Fibroblast of gingiva (primary cell): ENCODE measurements around the gene AARS2.

ENCODE experiments used
- DNase-seq: peaks from one replicate; pipeline ENCODE4 v3.0.0-alpha.2; 2011; ENCODE audit warnings: low read depth

AARS2 gene

DNA sequence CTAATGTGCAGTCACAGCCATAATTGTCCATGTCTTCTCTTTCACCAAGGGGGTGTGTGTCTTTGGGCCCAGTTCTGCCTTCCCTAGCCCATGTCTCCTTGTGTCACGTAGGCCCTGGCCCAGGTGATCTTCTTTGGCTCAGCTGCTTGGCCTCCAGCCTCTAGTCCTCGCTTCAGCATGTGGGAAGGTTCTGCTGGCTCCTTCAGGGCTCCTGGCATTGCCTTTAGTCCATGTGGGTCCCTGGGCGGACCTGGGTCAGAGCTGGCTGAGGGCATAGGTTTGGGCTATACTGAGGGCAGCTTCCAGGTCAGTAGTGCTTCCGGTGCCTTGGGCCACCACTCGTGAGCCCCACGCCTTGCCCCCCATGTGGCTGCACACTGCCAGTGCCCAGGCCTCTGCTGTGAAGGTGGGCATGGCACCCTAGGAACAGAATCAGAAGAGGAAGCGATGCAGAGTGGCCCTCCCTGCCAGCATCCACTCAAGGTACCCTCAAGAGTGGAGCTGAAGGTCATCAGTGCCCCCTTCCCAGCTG lies 12.8 kb downstream of the AARS2 start:
- no peak for DNase-seq

DNA sequence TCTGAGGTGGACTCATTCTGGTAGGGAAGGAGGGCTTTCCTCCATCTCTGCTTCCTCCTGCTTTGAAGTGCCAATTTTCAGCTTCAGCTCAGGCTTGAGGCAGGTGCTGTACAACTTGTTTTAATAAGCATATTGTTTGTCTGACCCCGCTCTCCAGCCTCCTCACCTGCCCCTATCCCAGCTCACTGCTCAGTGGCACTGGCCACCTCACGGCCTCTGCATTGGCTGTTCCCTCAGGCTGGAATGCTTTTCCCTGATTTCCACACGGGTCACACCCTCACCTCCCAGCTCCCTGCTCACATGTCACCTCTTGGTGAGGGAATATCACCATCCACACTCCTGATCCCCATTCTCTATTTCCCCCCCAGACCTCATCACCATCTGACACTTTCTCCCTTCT lies 14.3 kb downstream of the AARS2 start:
- no peak for DNase-seq

- no peak for DNase-seq
Observed at GRCh38 chr6:44298055-44298803, 14.9 kb downstream of the AARS2 start.

DNA sequence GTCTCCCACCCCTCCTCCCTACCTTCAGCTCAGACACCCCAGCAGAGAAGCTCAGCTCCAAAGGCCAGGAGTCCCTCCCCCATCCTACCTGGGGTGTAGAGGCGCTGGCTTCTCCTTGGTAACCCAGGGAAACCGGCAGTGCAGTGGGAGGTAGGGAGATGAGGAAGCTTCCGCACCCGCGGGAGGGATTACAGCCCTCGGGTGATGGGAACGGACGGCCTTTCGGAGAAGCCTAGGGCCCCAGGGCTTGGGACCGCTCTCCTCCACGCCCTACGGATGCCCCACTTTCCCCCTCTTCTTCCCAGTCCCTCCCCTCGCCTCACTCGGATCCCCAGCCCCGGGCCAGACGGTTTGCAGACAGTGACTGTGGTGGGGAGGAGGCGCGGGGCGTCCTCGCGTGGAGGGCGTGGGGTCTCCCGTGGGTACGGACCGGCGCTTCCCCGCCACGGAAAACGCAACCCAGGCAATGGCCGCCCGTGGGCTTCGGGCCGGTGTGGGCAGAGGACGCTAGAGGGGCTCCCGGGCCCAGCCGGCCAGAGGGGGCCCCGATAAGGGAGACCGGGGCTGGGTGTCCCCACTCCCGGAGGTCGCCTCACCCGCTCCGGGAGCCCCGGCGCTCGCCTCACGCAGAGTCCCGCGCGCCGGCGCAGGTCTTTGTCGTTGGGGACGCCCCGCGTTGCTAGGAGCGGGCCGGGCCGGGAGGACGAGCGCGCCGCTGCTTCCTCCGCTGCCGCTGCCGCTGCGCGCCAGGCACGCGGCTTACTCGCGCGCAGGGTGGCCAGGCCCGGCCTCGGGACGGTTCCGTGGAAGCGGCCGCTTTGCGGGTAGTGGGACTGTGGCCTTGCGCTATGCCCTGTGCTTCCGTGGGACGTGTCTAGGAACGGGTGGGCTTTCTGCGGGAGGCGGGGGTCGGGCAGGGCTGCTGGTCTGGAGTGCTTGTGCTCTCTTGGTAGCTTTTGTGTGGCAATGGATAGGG lies 15.8 kb downstream of the AARS2 start:
- no peak for DNase-seq

DNA sequence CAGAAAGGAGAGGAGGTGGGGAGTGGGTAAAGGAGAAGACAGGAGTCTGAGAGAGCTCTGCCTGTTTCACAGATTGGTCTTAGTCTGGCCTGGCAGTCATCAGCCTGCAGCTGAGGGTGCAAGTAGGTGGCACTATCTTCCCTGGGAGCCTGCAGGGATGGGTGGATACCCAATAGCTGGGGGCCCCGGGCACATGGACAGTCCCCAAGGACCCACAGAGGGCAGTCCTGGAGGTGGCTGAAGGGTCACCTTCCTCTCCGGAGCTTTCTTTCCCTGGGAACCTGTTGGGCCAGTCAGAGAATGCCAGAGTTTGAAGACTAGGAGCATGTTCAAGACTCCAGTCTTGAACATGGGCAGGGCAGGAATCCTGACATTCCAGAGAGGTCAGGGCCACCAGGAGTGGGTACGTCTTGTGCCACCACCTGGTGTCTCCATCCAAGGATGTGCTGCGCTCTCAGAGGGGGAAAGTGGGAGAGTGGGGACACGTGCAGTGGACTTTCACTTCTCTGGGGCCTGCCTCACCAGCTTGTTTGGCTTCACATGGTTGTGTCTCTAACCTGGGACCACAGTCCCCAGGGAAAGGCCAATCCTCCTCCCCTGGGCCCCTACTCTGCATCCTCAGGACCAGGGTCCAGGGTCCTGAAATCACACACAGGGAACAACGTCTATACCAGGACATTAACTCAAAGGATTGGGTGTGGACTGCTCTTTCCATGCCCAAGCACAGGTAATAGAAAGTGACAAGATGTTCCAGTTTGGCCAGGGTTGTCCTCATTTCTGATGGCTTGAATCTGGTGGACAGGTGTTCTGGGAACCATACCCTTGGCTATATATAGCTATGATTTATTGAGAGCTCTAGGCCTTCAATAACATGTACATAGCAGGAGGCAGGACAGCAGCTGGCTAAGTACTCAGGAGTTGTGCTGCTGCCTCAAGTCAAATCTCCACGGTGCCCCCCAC lies 18.0 kb downstream of the AARS2 start:
- DNase-seq: no peak

GRCh38 chr6:44292661-44293365 lies 20.3 kb downstream of the AARS2 start:
- DNase-seq: no peak

GRCh38 chr6:44291841-44292240 lies 21.3 kb downstream of the AARS2 start:
- DNase-seq: no peak

GRCh38 chr6:44289726-44290260 lies 23.4 kb downstream of the AARS2 start:
- no peak for DNase-seq

DNA sequence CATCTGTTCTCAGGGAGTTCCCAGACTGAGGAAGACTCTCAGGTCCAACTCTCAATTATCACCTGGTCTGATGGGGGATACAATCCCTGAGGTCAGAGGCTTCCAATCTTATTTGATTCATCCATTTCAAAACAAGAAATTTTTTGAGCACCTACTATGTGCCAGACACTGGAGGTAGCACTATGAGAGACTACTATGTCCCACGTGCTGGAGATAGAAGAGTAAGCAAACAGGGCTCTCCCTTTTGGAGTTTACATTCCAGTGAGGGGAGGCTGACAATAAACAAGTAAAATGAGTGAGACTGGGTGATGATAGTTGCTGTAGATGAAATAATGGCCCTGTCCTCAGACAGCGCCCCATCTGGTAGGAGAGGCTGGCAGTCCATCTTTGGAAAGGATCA lies 26.4 kb downstream of the AARS2 start:
- no peak for DNase-seq

DNA sequence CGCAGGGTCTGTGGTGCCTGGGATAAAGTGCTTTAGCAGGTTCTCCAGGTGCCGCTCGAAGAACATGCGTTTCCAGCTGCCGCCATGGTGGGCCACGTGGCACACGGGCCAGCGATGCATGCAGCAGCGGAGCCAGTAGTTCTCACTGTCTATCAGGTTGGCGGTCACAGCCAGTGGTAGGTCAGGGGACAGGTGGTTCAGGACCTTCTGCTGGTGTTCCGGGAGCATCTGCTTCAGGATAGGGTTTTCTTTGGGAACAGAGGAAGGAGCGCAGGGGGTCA lies 26.9 kb downstream of the AARS2 start:
- no peak for DNase-seq

GRCh38 chr6:44285552-44286284 lies 27.4 kb downstream of the AARS2 start:
- DNase-seq: no peak

GRCh38 chr6:44284867-44285266 lies 28.3 kb downstream of the AARS2 start:
- DNase-seq: no peak

DNA sequence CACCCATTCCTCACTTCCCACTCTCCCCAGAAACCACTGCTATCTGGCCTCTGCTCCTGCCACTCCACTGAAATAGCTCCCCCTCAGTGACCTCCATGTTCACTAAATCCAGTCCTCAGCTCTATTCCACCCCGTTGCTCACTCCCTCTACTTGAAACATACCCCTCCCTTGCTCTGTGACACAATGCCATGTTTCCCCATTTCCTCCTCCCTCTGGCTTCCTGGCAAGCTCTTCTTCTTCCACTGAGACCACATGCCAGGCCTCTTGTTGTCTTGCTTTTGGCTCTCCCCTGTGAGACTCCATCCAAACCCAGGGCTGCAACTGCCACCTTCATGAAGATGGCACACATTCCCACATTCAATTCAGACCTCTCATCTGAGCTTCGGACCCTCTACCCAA lies 29.0 kb downstream of the AARS2 start:
- no peak for DNase-seq

- DNase-seq: no peak
Observed at GRCh38 chr6:44278774-44279697, 34.1 kb downstream of the AARS2 start.

DNA sequence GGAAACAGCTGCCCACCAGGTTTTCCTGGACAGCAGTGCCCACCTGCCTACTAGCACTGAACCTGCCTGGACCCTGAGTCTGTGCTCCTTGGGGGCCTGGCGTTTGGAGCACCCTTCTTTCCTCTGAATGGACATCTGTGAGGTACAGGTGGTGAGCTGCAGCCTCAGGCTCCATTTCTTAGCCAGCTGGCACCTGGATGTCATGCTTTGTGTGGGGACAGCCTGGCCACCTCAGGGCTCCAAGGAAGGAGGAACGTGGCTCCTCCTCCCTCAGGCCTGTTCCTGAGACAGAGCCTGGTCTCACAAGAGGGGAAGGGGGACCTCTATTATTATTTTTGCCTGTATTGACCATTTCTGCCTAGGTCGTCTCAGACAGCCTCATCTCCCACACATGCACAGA lies 34.8 kb downstream of the AARS2 start:
- no peak for DNase-seq

DNA sequence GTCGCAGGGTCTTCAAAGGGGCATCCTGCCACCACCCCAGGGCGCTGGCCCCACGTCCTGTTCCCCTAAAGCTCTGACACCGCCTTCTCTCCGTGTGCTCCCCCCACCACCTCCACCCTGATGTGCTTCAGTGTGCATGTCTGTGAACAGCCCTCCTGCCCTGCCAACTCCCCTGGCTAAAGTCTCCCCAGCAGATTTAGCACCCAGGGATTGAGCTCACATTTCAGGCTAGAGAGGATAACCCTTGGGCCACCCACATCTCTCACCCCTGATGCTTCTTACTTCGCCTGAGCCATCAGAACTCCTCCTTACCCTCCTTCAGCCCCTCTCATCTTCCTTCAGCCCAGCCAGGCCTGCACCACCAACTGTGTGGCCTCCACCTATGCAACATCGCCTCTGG lies 35.4 kb downstream of the AARS2 start:
- no peak for DNase-seq

- DNase-seq: no peak
Observed at GRCh38 chr6:44276667-44277640, 36.2 kb downstream of the AARS2 start.
